CD4-positive, alpha-beta T cell treated with Interleukin-6 at 100 ng/mL for 8 hours (primary cell): ENCODE results near the gene ADGRD1.

Source experiments
- DNase-seq: peaks from one replicate; pipeline ENCODE4 v3.0.0-alpha.2; 2020; ENCODE audit warnings: mixed read lengths, low spot score

Gene ADGRD1

GRCh38 chr12:130966443-130967030 lies 12.8 kb downstream of the ADGRD1 start:
- no peak for DNase-seq

GRCh38 chr12:130967636-130968035 lies 13.9 kb downstream of the ADGRD1 start:
- no peak for DNase-seq

GRCh38 chr12:130968611-130969010 lies 14.9 kb downstream of the ADGRD1 start:
- no peak for DNase-seq

- no peak for DNase-seq
These were observed 15.5 kb downstream of the ADGRD1 start for GRCh38 chr12:130969223-130969622.

- no peak for DNase-seq
These were observed 16.6 kb downstream of the ADGRD1 start for GRCh38 chr12:130970165-130970907.

GRCh38 chr12:130970908-130971233 lies 17.2 kb downstream of the ADGRD1 start:
- no peak for DNase-seq

- DNase-seq: no peak
These were observed 18.3 kb downstream of the ADGRD1 start for GRCh38 chr12:130971925-130972585.

GRCh38 chr12:130972586-130972950 lies 18.9 kb downstream of the ADGRD1 start:
- DNase-seq: no peak

- no peak for DNase-seq
These were observed 19.4 kb downstream of the ADGRD1 start for GRCh38 chr12:130973109-130973508.

- DNase-seq: no peak
These were observed 20.2 kb downstream of the ADGRD1 start for GRCh38 chr12:130973906-130974305.

GRCh38 chr12:130975116-130975515 lies 21.4 kb downstream of the ADGRD1 start:
- no peak for DNase-seq

GRCh38 chr12:130976171-130976720 lies 22.5 kb downstream of the ADGRD1 start:
- no peak for DNase-seq

- DNase-seq: no peak
These were observed 23.5 kb downstream of the ADGRD1 start for GRCh38 chr12:130977046-130977742.

- no peak for DNase-seq
These were observed 24.0 kb downstream of the ADGRD1 start for GRCh38 chr12:130977743-130978095.

- no peak for DNase-seq
These were observed 25.1 kb downstream of the ADGRD1 start for GRCh38 chr12:130978785-130979184.

- no peak for DNase-seq
These were observed 27.5 kb downstream of the ADGRD1 start for GRCh38 chr12:130981074-130981742.

- DNase-seq: no peak
These were observed 28.2 kb downstream of the ADGRD1 start for GRCh38 chr12:130981911-130982310.

GRCh38 chr12:130982565-130983225 lies 29.0 kb downstream of the ADGRD1 start:
- no peak for DNase-seq

GRCh38 chr12:130983328-130984017 lies 29.8 kb downstream of the ADGRD1 start:
- DNase-seq: no peak

- no peak for DNase-seq
These were observed 30.7 kb downstream of the ADGRD1 start for GRCh38 chr12:130984183-130985058.
